ENCODE measurements around the gene ACR.
"Not testable (repeated sequence)": the region's sequence is repeated elsewhere in the genome, so short reads cannot be mapped to it uniquely, and the experiment has no call there.

Gene ACR

DNA sequence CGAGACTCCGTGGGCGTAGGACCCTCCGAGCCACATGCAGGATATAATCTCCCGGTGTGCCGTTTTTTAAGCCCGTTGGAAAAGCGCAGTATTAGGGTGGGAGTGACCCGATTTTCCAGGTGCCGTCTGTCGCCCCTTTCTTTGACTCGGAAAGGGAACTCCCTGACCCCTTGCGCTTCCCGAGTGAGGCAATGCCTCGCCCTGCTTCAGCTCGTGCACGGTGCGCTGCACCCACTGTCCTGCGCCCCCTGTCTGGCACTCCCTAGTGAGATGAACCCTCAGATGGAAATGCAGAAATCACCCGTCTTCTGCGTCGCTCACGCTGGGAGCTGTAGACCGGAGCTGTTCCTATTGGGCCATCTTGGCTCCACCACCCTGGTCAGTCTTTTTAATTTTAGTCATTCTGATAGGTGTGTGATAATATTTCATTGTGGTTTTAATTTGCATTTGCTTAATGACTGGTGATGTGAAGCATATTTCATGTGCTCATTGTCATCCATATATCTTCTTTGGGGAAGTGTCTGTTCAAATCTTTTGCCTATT is 19.0 kb downstream of the ACR start:
- DNase-seq (ENCODE audit: low read depth, low spot score): not testable (repeated sequence)
- H3K27ac ChIP-seq: peak overlapping the region; percentile 24

- peak; percentile 62 for DNase-seq (ENCODE audit: low read depth, low spot score)
- H3K27ac ChIP-seq: not testable (repeated sequence)
These were observed 21.8 kb downstream of the ACR start for GRCh38 chr22:50759597-50760341.

DNA sequence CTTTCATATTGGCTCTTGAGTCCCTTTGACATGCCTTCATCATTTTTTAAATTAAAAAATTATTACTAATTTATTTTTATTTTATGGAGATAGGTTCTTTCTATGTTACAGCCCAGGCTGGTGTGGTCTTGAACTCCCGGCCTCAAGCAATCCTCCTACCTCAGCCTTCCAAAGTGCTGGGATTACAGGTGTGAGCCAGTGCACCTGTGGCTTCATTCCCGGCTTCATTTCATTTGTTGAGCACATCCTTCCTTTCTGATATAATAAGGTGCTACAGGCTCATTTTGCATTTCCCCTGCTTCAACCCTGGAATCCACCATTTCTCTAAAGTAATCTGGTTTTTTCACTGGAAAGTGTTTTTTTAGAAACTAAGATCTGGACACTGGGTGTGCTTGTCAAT is 23.8 kb downstream of the ACR start:
- not testable (repeated sequence) for H3K27ac ChIP-seq; DNase-seq (ENCODE audit: low read depth, low spot score)

DNA sequence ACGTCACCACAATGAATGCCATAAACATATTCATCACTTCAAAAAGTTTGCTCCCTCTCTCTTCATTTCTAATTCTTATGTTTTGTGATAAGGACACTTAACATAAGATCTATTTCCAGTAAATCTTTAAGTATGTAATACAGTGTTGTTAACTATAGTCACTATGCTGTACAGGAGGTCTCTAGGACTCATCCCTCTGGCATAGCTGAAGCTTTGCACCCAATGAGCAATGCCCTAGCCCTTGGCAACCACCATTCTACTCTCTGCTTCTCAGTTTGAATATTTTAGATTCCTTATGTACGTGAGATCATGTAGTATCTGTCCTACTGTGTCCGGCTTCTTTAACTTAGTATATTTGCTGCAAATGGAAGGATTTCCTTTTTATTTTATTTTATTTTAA is 26.3 kb downstream of the ACR start:
- not testable (repeated sequence) for H3K27ac ChIP-seq; DNase-seq (ENCODE audit: low read depth, low spot score)

DNA sequence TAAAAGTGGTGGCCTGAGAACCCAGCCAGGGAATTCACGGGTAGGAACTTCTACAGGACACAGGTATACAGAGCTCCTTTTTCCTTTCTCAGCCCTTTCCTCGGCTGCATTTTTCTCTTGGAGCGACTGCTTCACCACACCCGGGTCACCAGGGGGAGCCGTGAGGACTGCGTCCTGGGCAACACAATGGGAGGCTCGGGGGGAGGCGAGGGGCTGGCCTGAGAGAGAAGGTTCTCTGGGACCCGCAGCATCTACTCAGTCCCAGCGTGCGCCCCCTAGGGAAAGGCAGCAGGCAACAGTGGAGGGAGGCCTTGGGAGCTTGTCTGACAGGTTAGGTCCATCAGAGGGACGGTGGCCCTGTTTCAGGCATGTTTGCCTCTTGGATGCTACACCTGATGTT is 37.1 kb downstream of the ACR start:
- H3K27ac ChIP-seq; DNase-seq (ENCODE audit: low read depth, low spot score): not testable (repeated sequence)

GRCh38 chr22:50777631-50778030 is 39.6 kb downstream of the ACR start:
- DNase-seq (ENCODE audit: low read depth, low spot score); H3K27ac ChIP-seq: not testable (repeated sequence)

DNA sequence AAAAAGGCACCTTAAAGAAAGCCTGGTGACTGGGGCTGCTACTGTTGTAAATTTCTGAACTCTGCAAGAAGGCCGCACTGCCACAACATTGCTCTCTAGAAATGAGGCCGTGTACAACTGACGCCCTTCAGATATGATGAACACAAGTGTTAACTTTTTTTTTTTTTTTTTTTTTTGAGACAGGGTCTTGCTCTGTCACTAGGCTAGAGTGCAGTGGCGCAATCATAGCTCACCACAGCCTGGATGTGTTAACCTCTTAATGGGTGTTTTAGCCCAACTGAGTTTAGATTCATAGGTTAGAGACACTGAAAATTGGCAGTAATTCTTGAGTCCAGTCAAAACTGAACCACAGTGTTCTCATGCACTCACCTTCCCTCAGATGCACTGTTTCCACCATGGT is 42.2 kb downstream of the ACR start:
- H3K27ac ChIP-seq; DNase-seq (ENCODE audit: low read depth, low spot score): not testable (repeated sequence)

- not testable (repeated sequence) for H3K27ac ChIP-seq; DNase-seq (ENCODE audit: low read depth, low spot score)
These were observed 44.2 kb downstream of the ACR start for GRCh38 chr22:50782253-50782652.

GRCh38 chr22:50783033-50783879 is 45.3 kb downstream of the ACR start, which contains the start of gene RABL2B:
RABL2B (minus strand) TSS chr22:50783636; CDS start chr22:50782294, 1,342 bp downstream.
- DNase-seq (ENCODE audit: low read depth, low spot score): peak; percentile 51
- H3K27ac ChIP-seq: not testable (repeated sequence)

DNA sequence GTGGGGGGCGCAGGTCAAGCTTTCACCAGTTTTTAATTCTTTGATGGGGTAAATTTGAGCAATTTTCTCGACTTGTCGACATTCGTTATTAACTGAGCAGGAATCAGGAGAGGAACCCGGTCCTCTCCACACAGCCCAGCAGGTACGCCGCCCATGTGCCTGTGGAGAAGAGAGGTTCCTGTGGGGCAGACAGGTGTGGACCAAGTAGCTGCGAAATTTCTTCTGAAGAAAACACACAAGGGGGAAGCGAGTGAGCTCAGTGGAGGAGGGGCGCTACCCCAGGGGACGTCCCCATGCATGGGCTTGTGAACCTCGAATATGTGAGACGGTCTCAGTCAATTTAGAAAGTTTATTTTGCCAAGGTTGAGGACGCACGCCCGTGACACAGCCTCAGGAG is 45.9 kb downstream of the ACR start:
- DNase-seq (ENCODE audit: low read depth, low spot score); H3K27ac ChIP-seq: not testable (repeated sequence)

DNA sequence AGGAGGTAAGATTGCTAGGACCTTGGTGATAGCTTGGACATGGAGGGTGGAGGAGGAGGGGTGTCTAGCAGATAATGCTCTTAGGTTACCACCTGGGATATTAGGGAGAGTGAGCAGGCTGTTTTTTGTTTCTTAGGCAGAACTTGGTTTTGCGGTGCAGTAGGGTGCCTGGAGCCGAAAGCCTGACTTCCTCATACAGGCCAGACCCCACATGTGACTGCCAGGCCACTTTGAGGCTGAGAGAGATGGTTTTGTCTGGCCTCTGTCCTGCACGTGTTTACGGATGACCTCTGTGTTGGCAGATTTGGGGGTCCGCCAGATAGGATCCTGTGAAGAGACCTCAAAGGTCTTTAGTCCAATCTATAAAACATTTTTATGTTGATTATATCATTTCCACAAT is 47.3 kb downstream of the ACR start:
- DNase-seq (ENCODE audit: low read depth, low spot score): not testable (repeated sequence)

DNA sequence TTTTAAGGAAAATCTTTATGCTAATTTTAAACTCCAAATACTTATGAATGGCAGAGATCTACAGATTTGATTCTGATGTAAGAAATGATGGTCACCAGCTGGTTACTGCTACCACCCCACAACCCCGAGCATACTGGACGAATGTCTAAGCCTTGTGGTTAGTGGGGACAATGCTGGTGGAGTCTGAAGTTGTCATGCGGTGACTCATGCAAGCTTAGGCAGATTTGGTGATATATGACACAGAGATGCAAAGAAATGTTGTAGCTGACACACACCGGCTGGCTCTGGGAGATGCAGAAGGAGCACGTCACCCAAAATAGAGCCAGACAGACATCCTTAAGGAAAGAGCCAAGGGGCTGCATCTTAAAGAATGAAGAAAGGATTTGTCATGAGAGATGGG is 48.9 kb downstream of the ACR start:
- H3K27ac ChIP-seq; DNase-seq (ENCODE audit: low read depth, low spot score): not testable (repeated sequence)

More for the DNA sequence above, 47.3 kb downstream of the ACR start:
- H3K27ac ChIP-seq: not testable (repeated sequence)
